CD14-positive monocyte (primary cell): ENCODE results near the gene RMDN3. TPM values are rescaled to one million over a fixed set of nuclear protein-coding genes. Genes with fewer than 3 reads are reported as not detected.

Experiments
- DNase-seq, 3 donors: peaks; one replicate each; pipeline ENCODE4 v3.0.0-alpha.2; 2011 to 2022
- H2AFZ ChIP-seq: 2 replicates; pipeline ENCODE4 v1.6.0; 2012; ENCODE audit warnings: mild to moderate bottlenecking, low read depth, low read length, inconsistent platforms; ENCODE audit not compliant: insufficient read depth, poor library complexity, severe bottlenecking
- H3K27ac ChIP-seq, 2 donors: 1 replicate in 1 of 2; 2 replicates in 1 of 2; pipeline ENCODE4 v1.5.1; 2012 to 2013; ENCODE audit warnings: low read length in 2 of 2, control low read depth in 1 of 2, inconsistent platforms in 1 of 2, low read depth in 1 of 2, mild to moderate bottlenecking in 1 of 2
- H3K27me3 ChIP-seq, 2 donors: one replicate each; pipeline versions ENCODE4 v1.6.0 to v1.6.1; 2011 to 2013; ENCODE audit warnings: low read length in 2 of 2; ENCODE audit not compliant: control insufficient read depth in 2 of 2, insufficient read depth in 2 of 2
- H3K36me3 ChIP-seq, 2 donors: replicated peaks in 1 of 2; 1 replicate in 1 of 2; 2 replicates in 1 of 2; pipeline versions ENCODE4 v1.5.1 to v1.6.1; 2012 to 2013; ENCODE audit warnings: low read length in 2 of 2, control low read depth in 1 of 2, inconsistent platforms in 1 of 2, mild to moderate bottlenecking in 1 of 2; ENCODE audit not compliant: insufficient read depth in 2 of 2, control insufficient read depth in 1 of 2
- H3K4me1 ChIP-seq, 2 donors: 1 replicate in 1 of 2; 2 replicates in 1 of 2; pipeline versions ENCODE4 v1.5.1 to v1.6.1; 2012 to 2013; ENCODE audit warnings: low read length in 2 of 2, control low read depth in 1 of 2, inconsistent platforms in 1 of 2, mild to moderate bottlenecking in 1 of 2, moderate library complexity in 1 of 2; ENCODE audit not compliant: insufficient read depth in 2 of 2, control insufficient read depth in 1 of 2
- H3K4me2 ChIP-seq: replicated peaks from 2 replicates; pipeline ENCODE3; 2012; ENCODE audit warnings: low read length, moderate library complexity, mild to moderate bottlenecking; ENCODE audit not compliant: poor library complexity, severe bottlenecking; ENCODE audit errors: extremely low read depth
- H3K4me3 ChIP-seq, 3 experiments: fragments of 200-600 bp in 1 of 3; sonication (generic) in 1 of 3; replicated peaks in 1 of 3; 1 replicate in 2 of 3; 2 replicates in 1 of 3; pipeline ENCODE4 v1.5.1; 2011 to 2013; ENCODE audit warnings: low read length in 3 of 3, mild to moderate bottlenecking in 3 of 3, control low read depth in 2 of 3, low read depth in 2 of 3, inconsistent platforms in 1 of 3, moderate library complexity in 1 of 3
- H3K79me2 ChIP-seq: 2 replicates; pipeline ENCODE4 v1.6.0; 2012; ENCODE audit warnings: mild to moderate bottlenecking, control low read depth, inconsistent platforms, low read length, moderate library complexity; ENCODE audit not compliant: insufficient read depth
- H3K9ac ChIP-seq: 2 replicates; pipeline ENCODE4 v1.6.0; 2017; ENCODE audit warnings: low read length, mild to moderate bottlenecking; ENCODE audit not compliant: insufficient read depth, poor library complexity, severe bottlenecking
- H3K9me3 ChIP-seq, 2 donors: replicated peaks in 1 of 2; 1 replicate in 1 of 2; 2 replicates in 1 of 2; pipeline versions ENCODE4 v1.5.1 to v1.6.1; 2012 to 2013; ENCODE audit warnings: low read length in 2 of 2, control low read depth in 1 of 2; ENCODE audit not compliant: control insufficient read depth in 1 of 2, insufficient read depth in 1 of 2
- H4K20me1 ChIP-seq: 2 replicates; pipeline ENCODE4 v1.6.0; 2012; ENCODE audit warnings: mild to moderate bottlenecking, low read length, control low read depth, moderate library complexity; ENCODE audit not compliant: insufficient read depth
- H3K27ac Mint-ChIP-seq, 7 donors: one replicate each; pipeline ENCODE4 v1.8.0; 2020; ENCODE audit warnings: mild to moderate bottlenecking in 7 of 7, mixed read lengths in 7 of 7, moderate library complexity in 6 of 7, inconsistent platforms in 2 of 7
- H3K27me3 Mint-ChIP-seq, 3 donors: one replicate each; pipeline ENCODE4 v1.8.0; 2021 to 2022; ENCODE audit warnings: low read depth in 3 of 3, mild to moderate bottlenecking in 3 of 3, mixed read lengths in 3 of 3, moderate library complexity in 3 of 3, inconsistent platforms in 1 of 3
- H3K36me3 Mint-ChIP-seq, 2 donors: one replicate each; pipeline ENCODE4 v1.8.0; 2020; ENCODE audit warnings: mixed read lengths in 2 of 2, inconsistent platforms in 1 of 2, mild to moderate bottlenecking in 1 of 2
- H3K4me1 Mint-ChIP-seq: one replicate; pipeline ENCODE4 v1.8.0; 2020; ENCODE audit warnings: mild to moderate bottlenecking, mixed read lengths
- H3K4me3 Mint-ChIP-seq, 2 donors: one replicate each; pipeline ENCODE4 v1.8.0; 2020; ENCODE audit warnings: mild to moderate bottlenecking in 2 of 2, mixed read lengths in 2 of 2, moderate library complexity in 1 of 2
- H3K9me3 Mint-ChIP-seq, 7 donors: one replicate each; pipeline ENCODE4 v1.8.0; 2020 to 2022; ENCODE audit warnings: mixed read lengths in 7 of 7, mild to moderate bottlenecking in 6 of 7, moderate library complexity in 6 of 7, inconsistent platforms in 2 of 7
- CTCF ChIP-seq: fragments of 200-600 bp; IDR thresholded peaks from one replicate; pipeline ENCODE4 v1.8.0; 2022; ENCODE audit warnings: antibody characterized with exemption, mild to moderate bottlenecking
- WGBS: methylation state at CpG from one replicate; pipeline ENCODE4 v1.1.5; 2013; ENCODE audit warnings: missing lambda C conversion rate; ENCODE audit not compliant: insufficient coverage; 5-methylcytosine and 5-hydroxymethylcytosine counted together
- intact Hi-C, 2 donors: fragments of 100-400 bp; cut with micrococcal nuclease; formaldehyde crosslinking; loops; one replicate each; pipeline versions ENCODE4 v1.15.0 to v1.15.1; 2023
- polyA plus RNA-seq, 3 donors: library from polyadenylated mRNA; depleted of rRNA in 1 of 3; unstranded in 2 of 3; stranded (reverse) in 1 of 3; fragments of 300-500 nt in 2 of 3; fragments of >200 nt in 1 of 3; fragmentation: Illumina TruSeq in 2 of 3; gene quantifications; 1 replicate in 2 of 3; 2 replicates in 1 of 3; pipeline ENCODE4 v1.2.3, GENCODE V29; 2012 to 2021

RMDN3 gene
- polyA plus RNA-seq, 3 donors = 9.8 to 13.5 (median 13.2) TPM

GRCh38 chr15:40739854-40740253, 15.2 kb downstream of the RMDN3 start:
- intact Hi-C loops = no loop called here
- H3K9me3 ChIP-seq = no peaks in the 10 kb centered on the region
- H3K36me3 ChIP-seq = peaks cover 61 to 100% of the 10 kb centered on the region in 2 donors
- no peaks in the 10 kb centered on the region for H3K9me3 Mint-ChIP-seq
- H3K4me3 Mint-ChIP-seq = no peak overlapping the region
- no peak for TF ChIP-seq CTCF
- no peaks in the 10 kb centered on the region for H3K79me2 ChIP-seq
- H3K27ac Mint-ChIP-seq = no peak overlapping the region
- no peak overlapping the region for H2AFZ ChIP-seq
- H4K20me1 ChIP-seq = no peaks in the 10 kb centered on the region
- peaks cover 4% of the 10 kb centered on the region for H3K4me1 Mint-ChIP-seq
- no peak overlapping the region for H3K27ac ChIP-seq
- no peak overlapping the region for H3K4me2 ChIP-seq
- no peak overlapping the region for H3K9ac ChIP-seq
- no peaks in the 10 kb centered on the region for H3K27me3 ChIP-seq
- no CpG with 5 or more reads among the region's 2 CpGs for WGBS
- H3K36me3 Mint-ChIP-seq = peaks cover 73 to 86% of the 10 kb centered on the region in 2 donors
- no peak overlapping the region for H3K4me3 ChIP-seq
- DNase-seq = no peak
- H3K4me1 ChIP-seq = no peaks in the 10 kb centered on the region
- H3K27me3 Mint-ChIP-seq = no peaks in the 10 kb centered on the region

- H3K4me1 ChIP-seq = no peaks in the 10 kb centered on the region
- H4K20me1 ChIP-seq = no peaks in the 10 kb centered on the region
- no peaks in the 10 kb centered on the region for H3K9me3 Mint-ChIP-seq
- 92% methylated on average over 2 of the region's 2 CpGs for WGBS
- intact Hi-C loops = no loop called here
- peaks cover 61 to 100% of the 10 kb centered on the region in 2 donors for H3K36me3 ChIP-seq
- no peak overlapping the region for H3K9ac ChIP-seq
- H3K4me3 Mint-ChIP-seq = no peak overlapping the region
- no peak overlapping the region for H3K4me2 ChIP-seq
- no peak overlapping the region for H3K27ac ChIP-seq
- H3K4me3 ChIP-seq = no peak overlapping the region
- H3K36me3 Mint-ChIP-seq = peaks cover 68 to 86% of the 10 kb centered on the region in 2 donors
- TF ChIP-seq CTCF = no peak
- peak overlapping the region in 1 of 7 donors; percentile 16 for H3K27ac Mint-ChIP-seq
- DNase-seq = no peak
- no peaks in the 10 kb centered on the region for H3K27me3 Mint-ChIP-seq
- H3K27me3 ChIP-seq = no peaks in the 10 kb centered on the region
- no peaks in the 10 kb centered on the region for H3K9me3 ChIP-seq
- no peaks in the 10 kb centered on the region for H3K79me2 ChIP-seq
- peaks cover 2% of the 10 kb centered on the region for H3K4me1 Mint-ChIP-seq
- H2AFZ ChIP-seq = no peak overlapping the region
Observed at GRCh38 chr15:40739047-40739446, 16.0 kb downstream of the RMDN3 start.
